ENCODE results near the gene CTXND1. TPM values are rescaled to one million over a fixed set of nuclear protein-coding genes. Genes with fewer than 3 reads are reported as not detected.

Gene CTXND1
- total and polyA plus RNA-seq, 2 experiments from 2014 or later, result 0.05 TPM; not detected in 1

DNA sequence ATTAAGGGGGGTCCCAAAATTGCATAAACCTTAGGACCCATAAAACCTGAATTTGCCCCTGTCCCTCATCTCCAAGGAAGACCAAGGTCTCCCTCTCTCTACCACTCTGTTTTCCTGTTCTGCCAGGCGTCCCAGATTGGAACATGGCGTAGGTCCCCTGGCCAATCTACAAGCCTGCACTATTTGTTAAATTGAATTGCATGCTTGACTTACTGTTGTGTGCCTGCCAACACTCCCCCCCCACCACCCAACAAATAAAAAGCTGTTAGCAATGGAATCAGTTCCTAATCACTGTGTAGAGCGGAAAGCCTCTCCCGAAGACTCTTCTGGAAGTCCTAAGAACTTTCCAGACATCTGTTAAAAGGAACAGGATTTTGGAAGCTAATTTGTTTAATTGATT is 11.7 kb downstream of the CTXND1 start:
- Mint-ChIP-seq H3K4me1 (peaks cover 6% of the 10 kb centered on the region; the same call in 1 of the 3 replicates), H3K4me3 (no peak overlapping the region), H3K36me3 (ENCODE audit: low read depth) (no peaks in the 10 kb centered on the region), H3K9me3 (no peaks in the 10 kb centered on the region), H3K27me3 (ENCODE audit: insufficient read depth, low read depth, poor library complexity) (peaks cover 12% of the 10 kb centered on the region), H3K27ac (no peak overlapping the region)
- no peak for DNase-seq (ENCODE audit: low spot score)
- no peak overlapping the region for H3K27ac ChIP-seq (ENCODE audit: low read depth)
- TF ChIP-seq, protein P1, sequence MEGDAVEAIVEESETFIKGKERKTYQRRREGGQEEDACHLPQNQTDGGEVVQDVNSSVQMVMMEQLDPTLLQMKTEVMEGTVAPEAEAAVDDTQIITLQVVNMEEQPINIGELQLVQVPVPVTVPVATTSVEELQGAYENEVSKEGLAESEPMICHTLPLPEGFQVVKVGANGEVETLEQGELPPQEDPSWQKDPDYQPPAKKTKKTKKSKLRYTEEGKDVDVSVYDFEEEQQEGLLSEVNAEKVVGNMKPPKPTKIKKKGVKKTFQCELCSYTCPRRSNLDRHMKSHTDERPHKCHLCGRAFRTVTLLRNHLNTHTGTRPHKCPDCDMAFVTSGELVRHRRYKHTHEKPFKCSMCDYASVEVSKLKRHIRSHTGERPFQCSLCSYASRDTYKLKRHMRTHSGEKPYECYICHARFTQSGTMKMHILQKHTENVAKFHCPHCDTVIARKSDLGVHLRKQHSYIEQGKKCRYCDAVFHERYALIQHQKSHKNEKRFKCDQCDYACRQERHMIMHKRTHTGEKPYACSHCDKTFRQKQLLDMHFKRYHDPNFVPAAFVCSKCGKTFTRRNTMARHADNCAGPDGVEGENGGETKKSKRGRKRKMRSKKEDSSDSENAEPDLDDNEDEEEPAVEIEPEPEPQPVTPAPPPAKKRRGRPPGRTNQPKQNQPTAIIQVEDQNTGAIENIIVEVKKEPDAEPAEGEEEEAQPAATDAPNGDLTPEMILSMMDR (conservative IDR thresholded peaks at IDR 0.05; ENCODE audit: low read depth in 2 of 2), result no peak
- TF ChIP-seq, protein P2, sequence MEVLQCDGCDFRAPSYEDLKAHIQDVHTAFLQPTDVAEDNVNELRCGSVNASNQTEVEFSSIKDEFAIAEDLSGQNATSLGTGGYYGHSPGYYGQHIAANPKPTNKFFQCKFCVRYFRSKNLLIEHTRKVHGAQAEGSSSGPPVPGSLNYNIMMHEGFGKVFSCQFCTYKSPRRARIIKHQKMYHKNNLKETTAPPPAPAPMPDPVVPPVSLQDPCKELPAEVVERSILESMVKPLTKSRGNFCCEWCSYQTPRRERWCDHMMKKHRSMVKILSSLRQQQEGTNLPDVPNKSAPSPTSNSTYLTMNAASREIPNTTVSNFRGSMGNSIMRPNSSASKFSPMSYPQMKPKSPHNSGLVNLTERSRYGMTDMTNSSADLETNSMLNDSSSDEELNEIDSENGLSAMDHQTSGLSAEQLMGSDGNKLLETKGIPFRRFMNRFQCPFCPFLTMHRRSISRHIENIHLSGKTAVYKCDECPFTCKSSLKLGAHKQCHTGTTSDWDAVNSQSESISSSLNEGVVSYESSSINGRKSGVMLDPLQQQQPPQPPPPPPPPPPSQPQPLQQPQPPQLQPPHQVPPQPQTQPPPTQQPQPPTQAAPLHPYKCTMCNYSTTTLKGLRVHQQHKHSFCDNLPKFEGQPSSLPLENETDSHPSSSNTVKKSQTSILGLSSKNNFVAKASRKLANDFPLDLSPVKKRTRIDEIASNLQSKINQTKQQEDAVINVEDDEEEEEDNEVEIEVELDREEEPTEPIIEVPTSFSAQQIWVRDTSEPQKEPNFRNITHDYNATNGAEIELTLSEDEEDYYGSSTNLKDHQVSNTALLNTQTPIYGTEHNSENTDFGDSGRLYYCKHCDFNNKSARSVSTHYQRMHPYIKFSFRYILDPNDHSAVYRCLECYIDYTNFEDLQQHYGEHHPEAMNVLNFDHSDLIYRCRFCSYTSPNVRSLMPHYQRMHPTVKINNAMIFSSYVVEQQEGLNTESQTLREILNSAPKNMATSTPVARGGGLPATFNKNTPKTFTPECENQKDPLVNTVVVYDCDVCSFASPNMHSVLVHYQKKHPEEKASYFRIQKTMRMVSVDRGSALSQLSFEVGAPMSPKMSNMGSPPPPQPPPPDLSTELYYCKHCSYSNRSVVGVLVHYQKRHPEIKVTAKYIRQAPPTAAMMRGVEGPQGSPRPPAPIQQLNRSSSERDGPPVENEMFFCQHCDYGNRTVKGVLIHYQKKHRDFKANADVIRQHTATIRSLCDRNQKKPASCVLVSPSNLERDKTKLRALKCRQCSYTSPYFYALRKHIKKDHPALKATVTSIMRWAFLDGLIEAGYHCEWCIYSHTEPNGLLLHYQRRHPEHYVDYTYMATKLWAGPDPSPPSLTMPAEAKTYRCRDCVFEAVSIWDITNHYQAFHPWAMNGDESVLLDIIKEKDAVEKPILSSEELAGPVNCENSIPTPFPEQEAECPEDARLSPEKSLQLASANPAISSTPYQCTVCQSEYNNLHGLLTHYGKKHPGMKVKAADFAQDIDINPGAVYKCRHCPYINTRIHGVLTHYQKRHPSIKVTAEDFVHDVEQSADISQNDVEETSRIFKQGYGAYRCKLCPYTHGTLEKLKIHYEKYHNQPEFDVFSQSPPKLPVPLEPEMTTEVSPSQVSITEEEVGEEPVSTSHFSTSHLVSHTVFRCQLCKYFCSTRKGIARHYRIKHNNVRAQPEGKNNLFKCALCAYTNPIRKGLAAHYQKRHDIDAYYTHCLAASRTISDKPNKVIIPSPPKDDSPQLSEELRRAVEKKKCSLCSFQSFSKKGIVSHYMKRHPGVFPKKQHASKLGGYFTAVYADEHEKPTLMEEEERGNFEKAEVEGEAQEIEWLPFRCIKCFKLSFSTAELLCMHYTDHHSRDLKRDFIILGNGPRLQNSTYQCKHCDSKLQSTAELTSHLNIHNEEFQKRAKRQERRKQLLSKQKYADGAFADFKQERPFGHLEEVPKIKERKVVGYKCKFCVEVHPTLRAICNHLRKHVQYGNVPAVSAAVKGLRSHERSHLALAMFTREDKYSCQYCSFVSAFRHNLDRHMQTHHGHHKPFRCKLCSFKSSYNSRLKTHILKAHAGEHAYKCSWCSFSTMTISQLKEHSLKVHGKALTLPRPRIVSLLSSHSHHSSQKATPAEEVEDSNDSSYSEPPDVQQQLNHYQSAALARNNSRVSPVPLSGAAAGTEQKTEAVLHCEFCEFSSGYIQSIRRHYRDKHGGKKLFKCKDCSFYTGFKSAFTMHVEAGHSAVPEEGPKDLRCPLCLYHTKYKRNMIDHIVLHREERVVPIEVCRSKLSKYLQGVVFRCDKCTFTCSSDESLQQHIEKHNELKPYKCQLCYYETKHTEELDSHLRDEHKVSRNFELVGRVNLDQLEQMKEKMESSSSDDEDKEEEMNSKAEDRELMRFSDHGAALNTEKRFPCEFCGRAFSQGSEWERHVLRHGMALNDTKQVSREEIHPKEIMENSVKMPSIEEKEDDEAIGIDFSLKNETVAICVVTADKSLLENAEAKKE (CRISPR knock-in tag; IDR thresholded peaks at IDR 0.05), result no peak
- TF ChIP-seq NANOG (IDR thresholded peaks at IDR 0.05; ENCODE audit: borderline replicate concordance) (no peak), POLR2AphosphoS5 (IDR thresholded peaks at IDR 0.05; ENCODE audit: low read depth) (no peak)
- TF ChIP-seq, protein P3, sequence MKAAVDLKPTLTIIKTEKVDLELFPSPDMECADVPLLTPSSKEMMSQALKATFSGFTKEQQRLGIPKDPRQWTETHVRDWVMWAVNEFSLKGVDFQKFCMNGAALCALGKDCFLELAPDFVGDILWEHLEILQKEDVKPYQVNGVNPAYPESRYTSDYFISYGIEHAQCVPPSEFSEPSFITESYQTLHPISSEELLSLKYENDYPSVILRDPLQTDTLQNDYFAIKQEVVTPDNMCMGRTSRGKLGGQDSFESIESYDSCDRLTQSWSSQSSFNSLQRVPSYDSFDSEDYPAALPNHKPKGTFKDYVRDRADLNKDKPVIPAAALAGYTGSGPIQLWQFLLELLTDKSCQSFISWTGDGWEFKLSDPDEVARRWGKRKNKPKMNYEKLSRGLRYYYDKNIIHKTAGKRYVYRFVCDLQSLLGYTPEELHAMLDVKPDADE (IDR thresholded peaks at IDR 0.05), result no peak
- TF ChIP-seq, protein P4, sequence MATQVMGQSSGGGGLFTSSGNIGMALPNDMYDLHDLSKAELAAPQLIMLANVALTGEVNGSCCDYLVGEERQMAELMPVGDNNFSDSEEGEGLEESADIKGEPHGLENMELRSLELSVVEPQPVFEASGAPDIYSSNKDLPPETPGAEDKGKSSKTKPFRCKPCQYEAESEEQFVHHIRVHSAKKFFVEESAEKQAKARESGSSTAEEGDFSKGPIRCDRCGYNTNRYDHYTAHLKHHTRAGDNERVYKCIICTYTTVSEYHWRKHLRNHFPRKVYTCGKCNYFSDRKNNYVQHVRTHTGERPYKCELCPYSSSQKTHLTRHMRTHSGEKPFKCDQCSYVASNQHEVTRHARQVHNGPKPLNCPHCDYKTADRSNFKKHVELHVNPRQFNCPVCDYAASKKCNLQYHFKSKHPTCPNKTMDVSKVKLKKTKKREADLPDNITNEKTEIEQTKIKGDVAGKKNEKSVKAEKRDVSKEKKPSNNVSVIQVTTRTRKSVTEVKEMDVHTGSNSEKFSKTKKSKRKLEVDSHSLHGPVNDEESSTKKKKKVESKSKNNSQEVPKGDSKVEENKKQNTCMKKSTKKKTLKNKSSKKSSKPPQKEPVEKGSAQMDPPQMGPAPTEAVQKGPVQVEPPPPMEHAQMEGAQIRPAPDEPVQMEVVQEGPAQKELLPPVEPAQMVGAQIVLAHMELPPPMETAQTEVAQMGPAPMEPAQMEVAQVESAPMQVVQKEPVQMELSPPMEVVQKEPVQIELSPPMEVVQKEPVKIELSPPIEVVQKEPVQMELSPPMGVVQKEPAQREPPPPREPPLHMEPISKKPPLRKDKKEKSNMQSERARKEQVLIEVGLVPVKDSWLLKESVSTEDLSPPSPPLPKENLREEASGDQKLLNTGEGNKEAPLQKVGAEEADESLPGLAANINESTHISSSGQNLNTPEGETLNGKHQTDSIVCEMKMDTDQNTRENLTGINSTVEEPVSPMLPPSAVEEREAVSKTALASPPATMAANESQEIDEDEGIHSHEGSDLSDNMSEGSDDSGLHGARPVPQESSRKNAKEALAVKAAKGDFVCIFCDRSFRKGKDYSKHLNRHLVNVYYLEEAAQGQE (IDR thresholded peaks at IDR 0.05; ENCODE audit: unreplicated experiment), result no peak
- H3K4me3 ChIP-seq, result no peak overlapping the region
- no peaks in the 10 kb centered on the region for H3K79me2 ChIP-seq (replicated peaks; ENCODE audit: insufficient read depth)
- H2AFZ ChIP-seq, result no peak overlapping the region
- no peak for ATAC-seq
- no peaks in the 10 kb centered on the region for H3F3A ChIP-seq (replicated peaks; ENCODE audit: low read depth)
- no peaks in the 10 kb centered on the region for H3K27me3 ChIP-seq (ENCODE audit: insufficient read depth)
- H3K9me2 ChIP-seq (ENCODE audit: insufficient read depth), result no peaks in the 10 kb centered on the region
- no peaks in the 10 kb centered on the region for H3K4me1 ChIP-seq (ENCODE audit: insufficient read depth)
- no peaks in the 10 kb centered on the region for H3K36me3 ChIP-seq (ENCODE audit: insufficient read depth)
- no peak overlapping the region for H3K4me2 ChIP-seq
- H4K20me1 ChIP-seq (replicated peaks; ENCODE audit: insufficient read depth), result no peaks in the 10 kb centered on the region

All from GM23338 (cell line).